Midbrain (tissue), 1 donor: ENCODE results near the gene TAS2R7.
"Not testable (repeated sequence)": the region's sequence is repeated elsewhere in the genome, so short reads cannot be mapped to it uniquely, and the experiment has no call there.

Experiments used
- DNase-seq: peaks from one replicate; lab custom pipeline; 2025; lab: John Stamatoyannopoulos, UW

The TAS2R7 gene

GRCh38 chr12:10802587-10802986 is at the start of gene TAS2R7:
Gene TAS2R7, minus strand, starts transcription at chr12:10802627. Its CDS starts 57 bp downstream, at chr12:10802570.
- DNase-seq = no peak

GRCh38 chr12:10851243-10851858 is 48.9 kb upstream of the TAS2R7 start:
- DNase-seq = no peak

GRCh38 chr12:10849425-10849878 is 47.0 kb upstream of the TAS2R7 start, which contains the start of gene PRR4:
Gene PRR4, minus strand, starts transcription at chr12:10849475. Its CDS starts 38 bp downstream, at chr12:10849437.
- no peak for DNase-seq

GRCh38 chr12:10847744-10848143 is 45.3 kb upstream of the TAS2R7 start:
- DNase-seq = no peak

GRCh38 chr12:10842862-10843261 is 40.4 kb upstream of the TAS2R7 start:
- DNase-seq = no peak

- DNase-seq = no peak
These were observed 36.0 kb upstream of the TAS2R7 start for GRCh38 chr12:10838461-10838860.

GRCh38 chr12:10829994-10830393 is 27.6 kb upstream of the TAS2R7 start:
- no peak for DNase-seq

- no peak for DNase-seq
These were observed 23.8 kb upstream of the TAS2R7 start, which contains the start of gene TAS2R10 for GRCh38 chr12:10826258-10826657. Gene TAS2R10, minus strand, starts transcription at chr12:10826358. Its CDS starts 89 bp downstream, at chr12:10826269.

GRCh38 chr12:10824957-10825356 is 22.5 kb upstream of the TAS2R7 start:
- DNase-seq = no peak

- no peak for DNase-seq
These were observed 9.6 kb upstream of the TAS2R7 start for GRCh38 chr12:10811883-10812536.

- no peak for DNase-seq
These were observed 7.6 kb upstream of the TAS2R7 start, which contains the start of gene TAS2R9 for GRCh38 chr12:10810068-10810467. Gene TAS2R9, minus strand, starts transcription at chr12:10810168. Its CDS starts 93 bp downstream, at chr12:10810075.

- no peak for DNase-seq
These were observed 4.8 kb upstream of the TAS2R7 start, which contains the start of gene TAS2R8 for GRCh38 chr12:10807186-10807585. Gene TAS2R8, minus strand, starts transcription at chr12:10807286. Its CDS starts 306 bp downstream, at chr12:10806980.

GRCh38 chr12:10801741-10802140 is 686 bp downstream of the TAS2R7 start:
- DNase-seq = no peak

GRCh38 chr12:10794222-10794621 is 8.2 kb downstream of the TAS2R7 start:
- DNase-seq = no peak

- not testable (repeated sequence) for DNase-seq
These were observed 10.7 kb downstream of the TAS2R7 start for GRCh38 chr12:10791769-10792168.

GRCh38 chr12:10783252-10783651 is 19.2 kb downstream of the TAS2R7 start:
- DNase-seq = no peak

GRCh38 chr12:10779103-10779502 is 23.3 kb downstream of the TAS2R7 start:
- no peak for DNase-seq

- DNase-seq = peak; percentile 4
These were observed 31.2 kb downstream of the TAS2R7 start for GRCh38 chr12:10771132-10771733.

GRCh38 chr12:10759657-10760056 is 42.8 kb downstream of the TAS2R7 start:
- DNase-seq = no peak

- DNase-seq = no peak
These were observed 46.2 kb downstream of the TAS2R7 start for GRCh38 chr12:10756194-10756593.

- no peak for DNase-seq
These were observed 49.4 kb downstream of the TAS2R7 start for GRCh38 chr12:10753059-10753458.
